GM12865 (cell line): ENCODE measurements around the gene RASGEF1C.

ENCODE experiments used
- DNase-seq: peaks from one replicate; pipeline ENCODE4 v3.0.0; 2010; ENCODE audit warnings: low read depth
- H3K4me3 ChIP-seq: 2 replicates; pipeline ENCODE4 v1.5.1; 2011; ENCODE audit warnings: mild to moderate bottlenecking, low read depth, low read length, control low read depth
- TF ChIP-seq, protein P1 (sequence below): IDR thresholded peaks from 2 replicates; pipeline ENCODE4 v1.5.1; 2011; ENCODE audit warnings: low read length, control low read depth, low read depth, inconsistent platforms; ENCODE audit not compliant: insufficient read depth; ENCODE audit errors: missing control alignments

The RASGEF1C gene

GRCh38 chr5:180122875-180123274 is 86.1 kb downstream of the RASGEF1C start:
- no peak for DNase-seq
- TF ChIP-seq, protein P1, sequence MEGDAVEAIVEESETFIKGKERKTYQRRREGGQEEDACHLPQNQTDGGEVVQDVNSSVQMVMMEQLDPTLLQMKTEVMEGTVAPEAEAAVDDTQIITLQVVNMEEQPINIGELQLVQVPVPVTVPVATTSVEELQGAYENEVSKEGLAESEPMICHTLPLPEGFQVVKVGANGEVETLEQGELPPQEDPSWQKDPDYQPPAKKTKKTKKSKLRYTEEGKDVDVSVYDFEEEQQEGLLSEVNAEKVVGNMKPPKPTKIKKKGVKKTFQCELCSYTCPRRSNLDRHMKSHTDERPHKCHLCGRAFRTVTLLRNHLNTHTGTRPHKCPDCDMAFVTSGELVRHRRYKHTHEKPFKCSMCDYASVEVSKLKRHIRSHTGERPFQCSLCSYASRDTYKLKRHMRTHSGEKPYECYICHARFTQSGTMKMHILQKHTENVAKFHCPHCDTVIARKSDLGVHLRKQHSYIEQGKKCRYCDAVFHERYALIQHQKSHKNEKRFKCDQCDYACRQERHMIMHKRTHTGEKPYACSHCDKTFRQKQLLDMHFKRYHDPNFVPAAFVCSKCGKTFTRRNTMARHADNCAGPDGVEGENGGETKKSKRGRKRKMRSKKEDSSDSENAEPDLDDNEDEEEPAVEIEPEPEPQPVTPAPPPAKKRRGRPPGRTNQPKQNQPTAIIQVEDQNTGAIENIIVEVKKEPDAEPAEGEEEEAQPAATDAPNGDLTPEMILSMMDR: no peak
- H3K4me3 ChIP-seq: no peak overlapping the region

GRCh38 chr5:180121826-180122413 is 87.1 kb downstream of the RASGEF1C start:
- no peak overlapping the region for H3K4me3 ChIP-seq
- DNase-seq: no peak
- TF ChIP-seq, protein P1: no peak

- H3K4me3 ChIP-seq: no peak overlapping the region
- TF ChIP-seq, protein P1: no peak
- DNase-seq: no peak
Observed at GRCh38 chr5:180120237-180121101, 88.5 kb downstream of the RASGEF1C start.

DNA sequence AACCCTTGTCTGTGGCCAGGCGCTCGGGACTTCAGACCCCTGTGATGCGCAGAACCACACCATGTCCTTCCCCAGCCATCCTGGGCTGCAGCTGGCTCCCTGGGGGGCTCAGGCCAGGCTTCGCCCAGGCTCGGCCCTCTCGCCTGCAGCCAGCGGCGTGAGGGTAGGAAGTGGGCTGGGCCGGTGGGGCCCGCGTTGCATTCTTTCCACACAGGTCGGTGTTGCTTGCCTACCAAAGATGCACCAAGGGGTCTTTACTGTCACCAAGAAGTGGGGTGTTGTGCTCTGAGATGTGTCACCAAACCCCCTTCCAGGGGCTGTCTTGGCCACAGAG is 89.1 kb downstream of the RASGEF1C start:
- DNase-seq: no peak
- no peak overlapping the region for H3K4me3 ChIP-seq
- TF ChIP-seq, protein P1: no peak

DNA sequence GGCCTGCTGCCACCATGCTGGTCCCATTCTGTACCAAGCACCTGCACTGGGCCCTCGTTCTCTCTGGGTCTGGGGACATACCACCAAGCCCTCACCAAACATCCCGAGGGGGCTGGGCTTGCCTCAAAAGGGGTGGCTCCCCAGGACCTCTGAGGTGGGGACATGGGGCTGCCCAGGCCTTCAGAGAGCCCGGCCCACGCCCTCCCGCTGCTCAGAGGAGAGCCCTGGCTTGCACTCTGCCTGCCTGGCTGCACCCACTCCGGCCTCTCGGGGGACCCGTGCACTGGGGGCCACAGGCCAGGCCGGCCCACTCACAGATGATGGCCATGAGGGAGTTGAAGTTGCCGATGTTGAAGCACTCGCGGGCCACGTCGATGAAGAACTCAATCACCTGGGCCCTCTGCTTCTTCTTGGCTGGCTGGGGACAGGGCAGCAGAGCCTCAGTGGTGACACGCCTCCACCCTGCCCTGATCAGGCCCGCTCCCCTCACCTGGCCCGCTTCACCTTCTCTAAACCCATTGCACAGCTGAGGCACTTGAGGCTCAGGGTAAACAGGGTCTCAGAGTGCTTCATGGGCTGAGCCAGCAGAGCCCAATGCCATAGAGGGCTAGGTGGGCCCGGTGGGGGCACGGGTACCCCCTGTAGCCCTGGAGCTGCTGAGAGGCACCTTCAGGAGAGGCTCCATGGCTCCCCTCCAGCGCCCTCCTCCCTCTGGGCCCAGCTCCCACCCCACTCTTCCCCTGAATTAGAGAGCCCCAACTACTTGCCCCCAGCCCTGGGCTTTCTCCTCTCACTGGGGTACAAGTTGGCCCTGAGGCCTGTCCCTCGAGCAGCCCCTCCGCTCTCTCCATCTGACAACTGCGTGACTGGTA is 89.7 kb downstream of the RASGEF1C start:
- no peak overlapping the region for H3K4me3 ChIP-seq
- TF ChIP-seq, protein P1: no peak
- no peak for DNase-seq

DNA sequence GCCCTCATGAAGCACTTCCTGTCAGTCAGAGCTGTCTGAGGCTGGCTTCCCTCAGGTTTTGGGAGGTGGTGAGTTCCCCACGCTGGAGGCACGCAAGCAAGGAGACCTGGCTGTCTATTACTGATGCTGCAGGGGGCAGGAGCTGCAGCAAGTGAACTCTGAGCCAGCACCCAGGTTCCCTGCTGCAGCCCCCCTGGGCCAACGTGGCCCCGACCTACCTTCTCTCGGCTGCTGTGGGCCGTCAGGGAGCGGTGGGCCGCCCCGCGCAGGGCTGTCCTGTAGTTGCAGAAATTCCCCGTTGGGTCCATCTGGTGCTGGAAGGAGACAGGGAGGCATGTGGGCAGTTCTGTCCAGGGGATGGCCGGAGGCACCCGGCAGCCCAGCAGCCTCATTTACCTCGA is 90.6 kb downstream of the RASGEF1C start:
- TF ChIP-seq, protein P1: no peak
- no peak for DNase-seq

More for the DNA sequence above, 90.6 kb downstream of the RASGEF1C start:
- H3K4me3 ChIP-seq: no peak overlapping the region
